ENCODE measurements around the gene PRKCZ. TPM values are rescaled to one million over a fixed set of nuclear protein-coding genes. Genes with fewer than 3 reads are reported as not detected.

PRKCZ gene
- total RNA-seq, 3 donors from 2014 or later = 0.64 to 17.9 (median 12.5) TPM

- Histone ChIP-seq H3K9me3 (peaks cover 8 to 10% of the 10 kb centered on the region in 2 donors), H3K4me1 (no peaks in the 10 kb centered on the region), H3K4me3 (no peak overlapping the region), H3K27me3 (no peaks in the 10 kb centered on the region), H3K27ac (no peak overlapping the region), H3K36me3 (no peaks in the 10 kb centered on the region)
- no peak for TF ChIP-seq CTCF (IDR thresholded peaks at IDR 0.05)
- TF ChIP-seq POLR2A (IDR thresholded peaks at IDR 0.05) = no peak
- no peak for TF ChIP-seq POLR2AphosphoS5 (IDR thresholded peaks at IDR 0.05)
- intact Hi-C loops (cut with DNase I; ENCODE audit: low total_unique reads) = no loop called here
- DNase-seq (ENCODE audit: low spot score in 2 of 2) = no peak
Measured at GRCh38 chr1:2067393-2067792, 17.2 kb downstream of the PRKCZ start.

- Histone ChIP-seq H3K4me1 (no peaks in the 10 kb centered on the region), H3K27me3 (no peaks in the 10 kb centered on the region), H3K9me3 (peaks cover 8 to 10% of the 10 kb centered on the region in 2 donors), H3K36me3 (no peaks in the 10 kb centered on the region), H3K4me3 (no peak overlapping the region), H3K27ac (no peak overlapping the region)
- TF ChIP-seq POLR2A (IDR thresholded peaks at IDR 0.05) (no peak), CTCF (IDR thresholded peaks at IDR 0.05) (no peak), POLR2AphosphoS5 (IDR thresholded peaks at IDR 0.05) (no peak)
- intact Hi-C loops (cut with DNase I; ENCODE audit: low total_unique reads) = no loop called here
- DNase-seq (ENCODE audit: low spot score in 2 of 2) = no peak
Measured at GRCh38 chr1:2067981-2068380, 17.8 kb downstream of the PRKCZ start.

GRCh38 chr1:2068951-2069350 is 18.7 kb downstream of the PRKCZ start:
- Histone ChIP-seq H3K4me3 (no peak overlapping the region), H3K4me1 (no peaks in the 10 kb centered on the region), H3K27ac (no peak overlapping the region), H3K9me3 (peaks cover 8 to 10% of the 10 kb centered on the region in 2 donors), H3K27me3 (no peaks in the 10 kb centered on the region), H3K36me3 (no peaks in the 10 kb centered on the region)
- TF ChIP-seq POLR2A (IDR thresholded peaks at IDR 0.05) (no peak), CTCF (IDR thresholded peaks at IDR 0.05) (no peak)
- intact Hi-C loops (cut with DNase I; ENCODE audit: low total_unique reads) = no loop called here
- DNase-seq (ENCODE audit: low spot score in 2 of 2) = no peak

GRCh38 chr1:2070016-2070415 is 19.8 kb downstream of the PRKCZ start:
- H3K4me1 ChIP-seq = no peaks in the 10 kb centered on the region
- TF ChIP-seq POLR2A (IDR thresholded peaks at IDR 0.05) (no peak), POLR2AphosphoS5 (IDR thresholded peaks at IDR 0.05) (no peak), CTCF (IDR thresholded peaks at IDR 0.05) (no peak)
- H3K4me3 ChIP-seq = no peak overlapping the region
- H3K27ac ChIP-seq = no peak overlapping the region
- no peaks in the 10 kb centered on the region for H3K27me3 ChIP-seq
- no peak for DNase-seq (ENCODE audit: low spot score in 2 of 2)
- no peaks in the 10 kb centered on the region for H3K36me3 ChIP-seq
- intact Hi-C loops (cut with DNase I; ENCODE audit: low total_unique reads) = no loop called here
- H3K9me3 ChIP-seq = peaks cover 0 to 10% of the 10 kb centered on the region in 2 donors

- Histone ChIP-seq H3K9me3 (peaks cover 0 to 4% of the 10 kb centered on the region in 2 donors), H3K36me3 (no peaks in the 10 kb centered on the region), H3K27me3 (no peaks in the 10 kb centered on the region), H3K4me3 (no peak overlapping the region), H3K27ac (no peak overlapping the region), H3K4me1 (no peaks in the 10 kb centered on the region)
- no peak for DNase-seq (ENCODE audit: low spot score in 2 of 2)
- intact Hi-C loops (cut with DNase I; ENCODE audit: low total_unique reads) = no loop called here
- TF ChIP-seq POLR2AphosphoS5 (IDR thresholded peaks at IDR 0.05) = no peak
Measured at GRCh38 chr1:2070800-2071530, 20.8 kb downstream of the PRKCZ start.
